ENCODE measurements around the gene TMEM178A. TPM values are rescaled to one million over a fixed set of nuclear protein-coding genes. Genes with fewer than 3 reads are reported as not detected.

The TMEM178A gene
- total RNA-seq, 2 experiments from 2014 or later = 0.22 to 0.53 TPM

DNA sequence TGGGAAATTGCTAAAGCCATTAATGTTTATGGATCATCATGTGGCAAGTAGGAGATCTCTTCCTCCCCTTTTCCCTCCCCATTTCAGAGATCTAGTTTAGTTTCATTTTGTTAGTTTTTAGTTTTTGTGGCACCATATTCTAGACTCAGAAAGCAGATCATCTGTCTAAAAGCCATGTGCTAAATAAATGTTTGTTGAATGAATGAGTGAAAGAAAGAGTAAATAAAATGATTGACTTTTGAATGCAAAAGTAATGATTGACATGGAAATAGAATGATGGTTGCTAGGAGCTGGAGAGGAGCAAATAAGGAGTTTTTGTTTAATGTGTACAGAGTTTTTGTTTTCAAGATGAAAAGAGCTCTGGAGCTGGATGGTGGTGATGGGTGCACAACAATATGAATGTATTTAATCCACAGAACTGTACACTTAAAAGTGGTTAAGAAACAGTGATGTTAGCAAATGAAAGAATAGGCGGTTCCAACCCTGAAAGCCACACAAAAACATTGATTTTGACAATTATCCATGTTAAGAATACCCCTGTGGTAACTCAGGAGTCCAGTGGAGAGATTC lies 23.6 kb downstream of the TMEM178A start:
- H3K27me3 Mint-ChIP-seq = peaks cover 41% of the 10 kb centered on the region
- CTCF ChIA-PET = no interaction called here
- no peak overlapping the region for H3K4me3 ChIP-seq (ENCODE audit: low read length)
- no peaks in the 10 kb centered on the region for H3K36me3 Mint-ChIP-seq (ENCODE audit: low read depth)
- no peak overlapping the region for H3K27ac Mint-ChIP-seq
- H3K36me3 ChIP-seq (ENCODE audit: insufficient read depth, low read length) = no peaks in the 10 kb centered on the region
- ATAC-seq (ENCODE audit: poor library complexity) = no peak
- no peak for DNase-seq
- TF ChIP-seq, protein P1, sequence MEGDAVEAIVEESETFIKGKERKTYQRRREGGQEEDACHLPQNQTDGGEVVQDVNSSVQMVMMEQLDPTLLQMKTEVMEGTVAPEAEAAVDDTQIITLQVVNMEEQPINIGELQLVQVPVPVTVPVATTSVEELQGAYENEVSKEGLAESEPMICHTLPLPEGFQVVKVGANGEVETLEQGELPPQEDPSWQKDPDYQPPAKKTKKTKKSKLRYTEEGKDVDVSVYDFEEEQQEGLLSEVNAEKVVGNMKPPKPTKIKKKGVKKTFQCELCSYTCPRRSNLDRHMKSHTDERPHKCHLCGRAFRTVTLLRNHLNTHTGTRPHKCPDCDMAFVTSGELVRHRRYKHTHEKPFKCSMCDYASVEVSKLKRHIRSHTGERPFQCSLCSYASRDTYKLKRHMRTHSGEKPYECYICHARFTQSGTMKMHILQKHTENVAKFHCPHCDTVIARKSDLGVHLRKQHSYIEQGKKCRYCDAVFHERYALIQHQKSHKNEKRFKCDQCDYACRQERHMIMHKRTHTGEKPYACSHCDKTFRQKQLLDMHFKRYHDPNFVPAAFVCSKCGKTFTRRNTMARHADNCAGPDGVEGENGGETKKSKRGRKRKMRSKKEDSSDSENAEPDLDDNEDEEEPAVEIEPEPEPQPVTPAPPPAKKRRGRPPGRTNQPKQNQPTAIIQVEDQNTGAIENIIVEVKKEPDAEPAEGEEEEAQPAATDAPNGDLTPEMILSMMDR (IDR thresholded peaks at IDR 0.05) = no peak
- no peaks in the 10 kb centered on the region for H3K4me1 Mint-ChIP-seq (ENCODE audit: low read depth)
- peaks cover 4% of the 10 kb centered on the region for H3K9me3 Mint-ChIP-seq
- H3K27ac ChIP-seq (ENCODE audit: low read depth in 1 of 2, low read length in 2 of 2) = no peak overlapping the region
- POLR2A ChIA-PET = no interaction called here
- no peak overlapping the region for H3K4me3 Mint-ChIP-seq
- no peaks in the 10 kb centered on the region for H3K4me1 ChIP-seq (ENCODE audit: insufficient read depth, low read length)
- H3K27me3 ChIP-seq (ENCODE audit: control insufficient read depth in 1 of 2, insufficient read depth in 2 of 2, low read length in 2 of 2) = peaks cover 0 to 24% of the 10 kb centered on the region in 2 experiments
- intact Hi-C loops (cut with DNase I, micrococcal nuclease) = no loop called here
- peaks cover 0 to 3% of the 10 kb centered on the region in 2 experiments for H3K9me3 ChIP-seq (ENCODE audit: control insufficient read depth in 1 of 2, insufficient read depth in 1 of 2, low read length in 2 of 2)

DNA sequence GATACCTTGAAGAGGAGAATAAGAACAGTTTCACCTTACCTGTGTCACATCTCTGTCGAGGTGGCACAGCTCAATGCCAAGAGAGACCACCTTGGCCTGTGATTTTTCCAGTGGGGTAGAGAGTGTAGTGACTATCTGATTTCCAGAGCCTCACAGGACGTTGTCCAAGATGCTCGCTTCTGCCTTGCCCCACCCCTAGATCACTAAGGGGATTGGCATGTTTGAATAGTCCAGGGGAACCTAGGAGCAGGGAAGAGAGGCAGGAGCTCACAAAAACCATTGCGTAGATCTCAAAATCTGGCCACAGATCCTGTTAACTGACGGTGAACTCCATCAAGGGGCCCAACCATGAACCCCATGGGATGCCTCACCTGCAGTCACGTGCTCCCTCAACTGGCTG lies 24.2 kb downstream of the TMEM178A start:
- no peak for ATAC-seq (ENCODE audit: poor library complexity)

DNA sequence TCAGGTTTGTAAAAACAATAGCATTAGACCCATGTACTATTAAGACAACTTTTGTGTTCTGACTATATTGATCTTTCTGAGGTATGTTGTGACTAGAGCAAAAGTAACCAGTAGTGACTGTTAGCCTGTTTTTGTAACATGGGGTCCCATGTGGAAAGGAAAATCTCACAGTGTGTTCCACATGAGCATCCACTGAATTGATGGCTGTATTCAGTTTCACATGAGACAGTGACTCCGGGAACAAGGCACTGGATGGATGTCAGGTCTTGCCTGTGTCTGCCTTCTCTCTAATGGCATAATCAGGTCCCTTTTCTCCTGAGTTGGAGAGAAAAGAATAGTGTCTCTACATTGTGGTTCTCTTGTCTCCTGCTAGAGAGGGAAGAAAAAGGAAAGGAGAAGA lies 27.5 kb downstream of the TMEM178A start:
- H3K4me3 Mint-ChIP-seq = no peak overlapping the region
- CTCF ChIA-PET = no interaction called here
- peaks cover 0 to 13% of the 10 kb centered on the region in 2 experiments for H3K27me3 ChIP-seq (ENCODE audit: control insufficient read depth in 1 of 2, insufficient read depth in 2 of 2, low read length in 2 of 2)
- peaks cover 8% of the 10 kb centered on the region for H3K27me3 Mint-ChIP-seq
- TF ChIP-seq, protein P1 (IDR thresholded peaks at IDR 0.05) = no peak
- no peaks in the 10 kb centered on the region for H3K4me1 Mint-ChIP-seq (ENCODE audit: low read depth)
- intact Hi-C loops (cut with DNase I, micrococcal nuclease) = no loop called here
- no peaks in the 10 kb centered on the region for H3K9me3 ChIP-seq (ENCODE audit: control insufficient read depth in 1 of 2, insufficient read depth in 1 of 2, low read length in 2 of 2)
- H3K27ac Mint-ChIP-seq = no peak overlapping the region
- H3K4me3 ChIP-seq (ENCODE audit: low read length) = no peak overlapping the region
- H3K36me3 ChIP-seq (ENCODE audit: insufficient read depth, low read length) = no peaks in the 10 kb centered on the region
- POLR2A ChIA-PET = no interaction called here
- H3K27ac ChIP-seq (ENCODE audit: low read depth in 1 of 2, low read length in 2 of 2) = no peak overlapping the region
- H3K9me3 Mint-ChIP-seq = peaks cover 4% of the 10 kb centered on the region
- no peaks in the 10 kb centered on the region for H3K4me1 ChIP-seq (ENCODE audit: insufficient read depth, low read length)
- no peaks in the 10 kb centered on the region for H3K36me3 Mint-ChIP-seq (ENCODE audit: low read depth)
- ATAC-seq (ENCODE audit: poor library complexity) = no peak
- DNase-seq = no peak

More for the DNA sequence above, 24.2 kb downstream of the TMEM178A start:
- TF ChIP-seq, protein P1 (IDR thresholded peaks at IDR 0.05) = no peak
- H3K9me3 Mint-ChIP-seq = peaks cover 4% of the 10 kb centered on the region
- H3K4me3 Mint-ChIP-seq = no peak overlapping the region
- Histone ChIP-seq H3K36me3 (ENCODE audit: insufficient read depth, low read length) (no peaks in the 10 kb centered on the region), H3K27ac (ENCODE audit: low read depth in 1 of 2, low read length in 2 of 2) (no peak overlapping the region), H3K4me1 (ENCODE audit: insufficient read depth, low read length) (no peaks in the 10 kb centered on the region), H3K9me3 (ENCODE audit: control insufficient read depth in 1 of 2, insufficient read depth in 1 of 2, low read length in 2 of 2) (peaks cover 0 to 3% of the 10 kb centered on the region in 2 experiments), H3K4me3 (ENCODE audit: low read length) (no peak overlapping the region), H3K27me3 (ENCODE audit: control insufficient read depth in 1 of 2, insufficient read depth in 2 of 2, low read length in 2 of 2) (peaks cover 0 to 24% of the 10 kb centered on the region in 2 experiments)
- POLR2A ChIA-PET = no interaction called here
- intact Hi-C loops (cut with DNase I, micrococcal nuclease) = no loop called here
- no peak overlapping the region for H3K27ac Mint-ChIP-seq
- CTCF ChIA-PET = no interaction called here
- peaks cover 36% of the 10 kb centered on the region for H3K27me3 Mint-ChIP-seq
- no peaks in the 10 kb centered on the region for H3K4me1 Mint-ChIP-seq (ENCODE audit: low read depth)
- H3K36me3 Mint-ChIP-seq (ENCODE audit: low read depth) = no peaks in the 10 kb centered on the region
- DNase-seq = no peak

Measured in CD4-positive, alpha-beta T cell (primary cell).